GM21526 (cell line): ENCODE measurements around the gene TUBGCP3.

Experiments
- ATAC-seq: cut with Tn5 transposase; IDR thresholded peaks from one replicate; pipeline ENCODE4 v1.9.1; 2021; ENCODE audit warnings: moderate library complexity; ENCODE audit not compliant: unreplicated experiment, low FRiP score

TUBGCP3 gene

DNA sequence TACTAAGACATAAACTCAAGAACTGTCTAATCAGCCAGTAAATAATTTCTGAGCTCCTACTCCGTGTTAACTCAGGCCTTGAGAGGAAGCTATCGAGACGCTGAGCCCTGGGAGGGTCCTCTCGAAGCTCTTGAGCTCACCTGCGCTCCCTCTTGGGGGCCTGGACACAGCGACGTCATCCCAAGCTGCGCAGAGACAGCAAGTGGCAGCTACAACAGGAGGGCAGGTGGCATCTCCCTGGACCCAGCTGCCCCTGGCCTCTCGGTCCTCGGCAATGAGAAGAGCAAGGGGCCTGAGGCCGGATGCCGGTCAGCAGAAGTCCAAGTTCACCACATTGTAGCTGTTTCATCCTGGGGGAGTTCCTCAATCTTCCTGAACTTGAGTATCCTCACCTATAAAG, 30.5 kb upstream of the TUBGCP3 start:
- ATAC-seq = no peak

DNA sequence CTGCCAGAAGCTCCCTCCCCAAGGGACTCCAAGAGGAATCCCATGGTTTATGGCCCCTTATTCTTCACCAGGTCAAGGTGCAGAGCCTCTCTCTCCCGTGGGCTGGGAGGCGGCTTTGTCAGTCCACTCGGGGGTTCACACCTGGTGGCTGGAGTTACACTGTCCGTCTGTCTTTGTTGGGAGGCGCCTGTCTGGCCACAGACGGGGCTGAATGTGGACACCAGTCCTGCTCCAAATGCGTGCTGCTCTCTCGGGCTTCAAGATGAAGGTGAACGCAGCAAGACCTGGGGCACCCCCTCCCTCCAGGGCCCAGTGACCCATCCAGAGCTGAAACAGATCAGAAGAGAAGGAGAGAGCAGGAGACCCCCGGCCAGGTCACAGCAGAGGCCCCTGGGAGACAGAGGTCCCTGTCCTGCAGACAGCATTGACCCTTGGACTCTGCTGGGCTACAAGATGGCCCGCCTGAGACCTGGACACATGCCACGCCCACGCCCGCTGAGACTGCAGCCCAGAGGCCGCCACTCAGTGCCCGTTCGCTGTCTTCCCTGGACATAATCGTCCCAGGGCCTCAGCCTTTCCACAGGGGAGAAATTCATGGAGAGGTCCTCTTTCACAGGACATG, 29.9 kb upstream of the TUBGCP3 start:
- ATAC-seq = no peak

DNA sequence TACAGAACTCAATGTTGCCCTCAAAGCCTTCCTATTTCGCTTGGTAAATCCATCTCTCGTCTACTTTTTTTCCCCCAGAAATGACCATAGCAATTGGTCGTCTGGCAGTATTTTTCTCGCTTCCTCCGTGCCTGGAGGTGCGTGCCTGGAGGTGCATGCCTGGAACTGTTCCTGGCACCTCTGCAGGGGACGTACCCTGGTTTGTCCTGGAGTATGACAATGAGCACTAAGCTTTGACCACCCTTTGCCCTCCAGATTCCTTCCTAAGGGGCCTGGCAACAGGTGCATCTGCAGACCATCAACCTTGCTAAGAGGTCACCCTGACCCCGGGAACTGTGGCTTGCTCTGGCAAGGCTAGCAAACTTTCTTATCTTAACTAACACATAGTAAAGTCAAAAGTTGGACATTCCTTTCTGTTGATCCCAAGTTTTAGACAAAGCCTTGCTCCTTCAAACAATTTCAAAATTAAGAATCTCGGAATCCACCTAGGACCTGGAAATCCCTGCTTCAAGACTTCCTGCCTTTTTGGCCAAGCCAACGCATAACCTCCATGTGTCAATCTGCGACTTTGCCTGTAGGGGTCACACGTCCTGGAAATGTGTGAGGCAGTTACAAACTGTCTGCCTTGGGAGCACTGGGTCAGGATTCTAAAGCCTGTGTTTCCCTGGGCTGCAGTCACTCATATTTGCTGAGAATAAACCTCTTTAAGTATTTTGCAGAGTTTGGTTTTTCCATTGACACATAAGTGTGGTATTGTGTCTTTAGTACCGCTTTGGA, 28.8 kb upstream of the TUBGCP3 start:
- no peak for ATAC-seq

DNA sequence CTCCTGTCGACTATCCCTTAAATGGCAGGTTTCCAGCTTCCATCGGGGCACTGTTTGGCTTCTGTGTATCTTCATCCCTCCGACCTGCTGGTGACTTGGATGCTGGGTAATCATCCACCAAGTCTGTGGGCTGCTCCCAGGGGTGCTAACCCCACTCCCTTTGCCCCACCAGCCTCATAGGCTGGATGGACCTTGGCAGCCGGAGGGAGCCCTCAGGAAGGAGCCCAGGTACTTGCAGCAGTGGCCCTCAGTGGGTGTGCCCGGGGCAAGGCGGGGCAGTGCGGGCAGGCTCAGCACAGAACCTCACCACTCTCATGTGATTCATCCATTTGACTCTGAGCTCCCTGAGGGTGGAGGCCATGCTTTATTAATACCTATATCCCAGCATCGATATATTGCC, 27.4 kb upstream of the TUBGCP3 start:
- ATAC-seq = no peak

DNA sequence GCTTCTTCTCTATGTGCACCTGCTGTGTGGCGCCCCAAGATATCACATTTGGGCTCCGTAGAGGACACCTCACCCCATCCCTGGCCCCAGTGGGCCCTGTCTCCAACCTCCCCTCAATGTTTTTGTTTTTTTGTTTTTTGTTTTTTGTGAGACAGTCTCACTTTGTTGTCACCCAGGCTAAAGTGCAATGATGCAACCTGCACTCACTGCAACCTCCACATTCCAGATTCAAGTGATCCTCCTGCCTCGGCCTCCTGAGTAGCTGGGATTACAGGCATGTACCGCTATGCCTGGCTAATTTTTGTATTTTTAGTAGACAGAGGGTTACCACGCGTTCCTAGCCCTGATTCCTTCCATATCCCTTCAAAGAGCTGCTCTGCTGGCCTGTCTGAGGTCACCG, 26.9 kb upstream of the TUBGCP3 start:
- ATAC-seq = no peak

DNA sequence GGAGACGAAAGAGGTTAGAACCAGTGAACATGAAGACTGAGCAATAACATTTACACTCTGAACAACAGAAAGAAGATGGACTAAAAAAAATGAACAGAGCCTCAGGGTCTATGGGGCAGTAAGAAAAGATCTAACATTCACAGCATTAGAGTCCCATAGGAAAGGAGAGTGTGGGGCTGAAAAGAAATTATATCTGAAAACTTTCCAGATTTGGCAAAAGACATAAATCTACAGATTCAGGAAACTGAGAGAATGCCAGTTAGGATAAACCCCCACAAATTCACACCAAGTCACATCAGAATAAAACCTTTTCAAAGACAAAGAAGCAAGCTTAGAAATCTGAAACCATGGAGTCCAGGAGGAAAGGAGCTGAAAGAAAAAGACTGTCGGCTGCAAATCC, 20.3 kb upstream of the TUBGCP3 start:
- ATAC-seq = no peak

DNA sequence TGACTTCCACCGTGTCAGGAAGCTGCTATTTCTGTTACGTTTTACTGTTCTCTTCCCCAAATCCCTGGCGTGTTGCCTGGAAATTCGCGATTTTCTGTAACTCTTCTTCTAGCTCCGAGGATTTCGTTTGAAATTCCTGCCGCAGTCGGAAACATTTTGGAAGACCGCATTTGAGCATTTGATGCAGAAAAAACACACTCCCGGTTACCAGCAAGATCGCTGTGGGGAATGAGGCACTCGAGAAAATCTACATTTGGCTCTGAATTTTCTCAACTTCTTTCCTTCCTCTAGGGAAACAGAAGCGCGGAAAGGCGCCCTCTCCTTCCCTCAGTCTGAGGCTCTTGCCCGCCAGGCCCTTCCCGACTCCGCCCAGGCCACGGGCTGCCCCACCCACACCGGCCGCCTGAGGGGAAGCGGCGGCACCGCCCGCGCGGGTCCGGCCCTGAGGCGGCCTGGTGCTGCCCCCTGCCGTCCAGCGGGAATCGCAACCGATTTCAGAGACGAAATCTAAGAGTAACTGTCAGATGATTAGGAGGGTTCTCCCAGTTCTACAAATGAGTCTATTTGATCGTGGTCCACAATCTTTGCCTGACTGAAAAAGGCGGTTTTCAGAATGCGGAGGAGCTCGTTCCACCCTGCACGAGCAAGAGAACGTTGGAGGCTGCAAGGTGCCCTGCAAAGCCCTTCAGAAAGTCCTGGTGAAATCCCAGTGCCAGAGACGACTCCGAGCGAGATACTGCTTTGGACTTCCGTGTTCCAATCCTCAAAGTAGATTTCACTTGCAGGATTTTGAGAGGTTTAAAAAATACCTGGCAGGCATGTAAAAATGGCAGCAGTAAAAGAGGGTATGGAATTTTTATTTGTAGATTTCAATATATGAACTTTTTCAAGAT, 18.4 kb upstream of the TUBGCP3 start:
- ATAC-seq = peak; percentile 99

DNA sequence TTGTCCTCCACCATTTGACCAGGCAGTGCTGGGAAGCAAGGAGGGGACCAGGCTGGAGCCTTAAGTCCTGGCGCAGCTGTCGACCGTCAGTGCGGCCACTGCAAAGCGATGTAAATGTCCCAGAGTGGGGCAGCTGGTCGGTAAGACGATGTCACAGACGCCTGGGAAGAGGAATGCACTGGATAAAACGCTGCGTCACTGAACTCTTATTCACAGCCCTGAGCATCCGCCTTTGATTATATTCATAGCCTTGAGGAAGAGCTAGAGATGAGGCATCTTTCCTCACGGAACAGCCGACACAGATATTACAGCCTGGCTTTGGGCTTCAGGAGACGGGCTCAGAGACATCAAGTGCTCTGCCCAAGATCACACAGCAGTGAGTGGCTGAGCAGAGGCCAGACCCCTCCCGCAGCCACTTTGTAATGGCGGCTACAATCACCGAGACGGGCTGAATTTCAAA, 17.6 kb upstream of the TUBGCP3 start:
- ATAC-seq = no peak

DNA sequence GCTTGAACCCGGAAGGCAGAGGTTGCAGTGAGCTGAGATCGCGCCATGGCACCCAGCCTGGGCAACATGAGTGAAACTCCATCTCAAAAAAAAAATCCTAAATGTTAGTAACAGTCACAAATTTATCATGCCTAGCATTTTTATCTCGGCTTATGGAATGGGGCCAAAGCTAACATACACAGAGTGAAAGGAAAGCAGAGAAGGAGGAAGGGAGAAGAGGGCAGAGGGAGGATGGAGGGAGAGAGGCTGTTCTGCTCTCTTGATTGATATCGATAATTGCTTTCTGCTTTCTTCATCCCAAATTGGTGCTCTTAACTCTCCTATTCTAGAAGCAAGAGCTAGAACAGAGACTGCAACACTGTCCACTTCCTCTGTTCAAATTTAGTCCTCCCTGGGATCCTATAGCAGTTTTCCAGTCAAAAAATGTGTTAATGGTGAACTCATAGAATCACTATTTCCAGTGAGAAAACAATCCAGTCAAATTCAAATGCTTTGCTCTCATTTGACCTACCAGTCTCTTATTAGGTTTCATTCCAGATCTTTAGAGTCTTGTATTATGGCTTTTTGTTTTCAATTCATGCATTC, 15.8 kb upstream of the TUBGCP3 start:
- ATAC-seq = no peak

GRCh38 chr13:112602189-112602588, 14.2 kb upstream of the TUBGCP3 start:
- no peak for ATAC-seq

GRCh38 chr13:112601371-112601770, 13.4 kb upstream of the TUBGCP3 start:
- ATAC-seq = no peak

- ATAC-seq = no peak
Measured at GRCh38 chr13:112596235-112596634, 8.3 kb upstream of the TUBGCP3 start.

GRCh38 chr13:112592647-112593046, 4.7 kb upstream of the TUBGCP3 start:
- ATAC-seq = no peak

- no peak for ATAC-seq
Measured at GRCh38 chr13:112592181-112592580, 4.2 kb upstream of the TUBGCP3 start.

- ATAC-seq = no peak
Measured at GRCh38 chr13:112588490-112589297, 741 bp upstream of the TUBGCP3 start.

DNA sequence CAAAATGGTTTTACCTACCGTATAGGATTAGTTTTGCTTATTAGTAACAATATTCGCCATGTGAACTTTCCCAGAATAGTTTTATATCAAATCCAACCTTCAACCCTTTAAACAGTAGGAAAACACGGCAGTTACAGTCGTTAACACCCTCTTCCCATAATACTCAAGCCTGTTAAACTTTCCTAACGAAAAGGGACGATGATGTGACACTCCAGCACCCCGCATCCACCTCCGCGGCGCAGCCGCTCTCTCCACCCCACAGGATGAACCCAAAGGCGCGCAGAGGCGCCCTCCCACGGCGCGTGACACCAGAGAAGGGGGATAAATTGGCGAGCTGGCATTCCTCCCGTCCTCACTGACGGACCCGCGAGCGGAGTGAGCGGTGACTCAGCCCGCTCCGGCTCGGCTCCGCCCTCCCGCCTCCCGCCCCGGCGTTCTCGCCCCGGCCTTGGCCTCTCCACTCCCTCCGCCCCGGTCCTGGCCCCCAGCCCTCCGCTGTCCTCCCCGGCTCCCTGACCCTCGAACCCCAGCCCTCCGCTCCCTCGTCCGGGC, 665 bp downstream of the TUBGCP3 start:
- ATAC-seq = peak; percentile 40

GRCh38 chr13:112586334-112586960, 1.5 kb downstream of the TUBGCP3 start:
- ATAC-seq = no peak

- peak; percentile 58 for ATAC-seq
Measured at GRCh38 chr13:112583592-112584277, 4.2 kb downstream of the TUBGCP3 start.

GRCh38 chr13:112582263-112582662, 5.7 kb downstream of the TUBGCP3 start:
- ATAC-seq = no peak
